Esophagus squamous epithelium (tissue), 4 donors: ENCODE data around the gene NCOA5.

Experiments used
- CTCF ChIP-seq, 6 experiments: fragments of 450-650 bp in 4 of 6; fragments of 200-600 bp in 2 of 6; sonication (generic) in 2 of 6; IDR thresholded peaks; one replicate each; pipeline ENCODE4 v1.5.1; 2016 to 2019; ENCODE audit warnings: antibody characterized with exemption in 6 of 6, mild to moderate bottlenecking in 4 of 6, moderate library complexity in 4 of 6
- POLR2A ChIP-seq, 4 donors: fragments of 450-650 bp; IDR thresholded peaks; one replicate each; pipeline ENCODE4 v1.6.1; 2017; ENCODE audit warnings: antibody characterized with exemption in 4 of 4, mild to moderate bottlenecking in 4 of 4, moderate library complexity in 3 of 4

DNA sequence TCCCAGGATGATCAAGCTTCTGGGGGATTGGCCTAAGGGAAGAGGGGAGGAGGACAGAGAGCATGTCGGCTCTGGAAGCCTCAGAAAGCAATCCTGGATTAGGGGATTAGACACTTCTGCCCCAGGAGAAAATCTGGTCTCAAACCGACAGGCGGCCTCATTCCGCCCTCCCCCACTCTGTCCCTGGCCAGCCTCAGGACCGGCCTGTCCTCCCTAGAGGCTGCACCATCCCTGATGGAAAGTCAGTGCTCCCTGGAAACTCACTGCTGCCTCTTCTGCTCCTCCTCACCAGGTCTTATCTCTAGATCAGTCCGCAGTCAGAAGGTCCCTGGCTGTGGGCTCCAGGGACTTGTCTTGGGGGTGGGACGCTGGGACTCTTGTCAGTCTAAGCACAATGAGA, 61.7 kb downstream of the NCOA5 start:
- TF ChIP-seq POLR2A (IDR thresholded peaks at IDR 0.05) = no peak
- TF ChIP-seq CTCF (IDR thresholded peaks at IDR 0.05) = no peak
